Stomach smooth muscle (tissue), 2 donors: ENCODE measurements around the gene ERGIC1.

Source experiments
- H3K27ac ChIP-seq: one replicate; pipeline ENCODE4 v1.7.0; 2013; ENCODE audit warnings: mild to moderate bottlenecking, low read length, inconsistent platforms
- H3K27me3 ChIP-seq, 2 donors: one replicate each; pipeline ENCODE4 v1.7.0; 2013; ENCODE audit warnings: low read length in 2 of 2; ENCODE audit not compliant: insufficient read depth in 2 of 2, control insufficient read depth in 1 of 2
- H3K36me3 ChIP-seq, 2 donors: one replicate each; pipeline ENCODE4 v1.7.0; 2013; ENCODE audit warnings: low read length in 2 of 2; ENCODE audit not compliant: control insufficient read depth in 2 of 2, insufficient read depth in 2 of 2
- H3K4me1 ChIP-seq: one replicate; pipeline ENCODE4 v1.7.0; 2013; ENCODE audit warnings: low read length; ENCODE audit not compliant: control insufficient read depth, insufficient read depth
- H3K4me3 ChIP-seq, 2 donors: one replicate each; pipeline ENCODE4 v1.7.0; 2013; ENCODE audit warnings: low read length in 2 of 2
- H3K9ac ChIP-seq, 2 donors: one replicate each; pipeline ENCODE4 v1.7.0; 2013; ENCODE audit warnings: low read length in 2 of 2, mild to moderate bottlenecking in 1 of 2
- H3K9me3 ChIP-seq, 2 donors: one replicate each; pipeline ENCODE4 v1.7.0; 2013; ENCODE audit warnings: low read length in 2 of 2; ENCODE audit not compliant: control insufficient read depth in 2 of 2
- donor health status: healthy.
- donor health status: Pancreatic carcinoma.

The ERGIC1 gene

DNA sequence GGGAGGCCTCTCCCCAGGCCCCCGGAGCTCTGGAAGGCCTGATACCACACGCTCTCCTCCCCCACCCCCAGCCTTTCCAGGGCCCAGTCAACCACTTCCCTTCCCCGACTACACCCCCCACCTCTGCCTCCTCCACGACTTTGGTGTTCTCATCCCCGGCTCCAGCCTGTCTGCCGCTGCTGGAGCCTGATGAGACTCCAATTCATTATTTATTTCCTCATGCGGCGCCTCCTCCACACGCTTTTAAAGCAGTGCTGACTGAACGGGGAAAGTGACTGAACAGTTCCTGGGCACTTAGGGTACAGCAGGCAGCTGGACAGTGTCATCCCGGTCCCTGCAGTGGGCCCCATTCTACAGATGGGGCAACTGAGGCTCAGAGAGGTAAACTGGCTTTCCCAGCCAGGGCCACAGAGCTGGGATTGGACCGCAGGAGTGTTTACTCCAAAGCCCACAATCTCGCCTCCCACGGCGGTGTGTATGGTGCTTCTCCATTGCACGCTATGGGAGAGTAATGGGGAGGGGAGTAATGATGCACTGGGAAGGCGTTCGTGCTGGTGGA lies 109.3 kb downstream of the ERGIC1 start:
- peaks cover 28 to 38% of the 10 kb centered on the region in 2 donors for H3K36me3 ChIP-seq
- H3K27ac ChIP-seq: no peak overlapping the region
- peaks cover 13% of the 10 kb centered on the region for H3K4me1 ChIP-seq

DNA sequence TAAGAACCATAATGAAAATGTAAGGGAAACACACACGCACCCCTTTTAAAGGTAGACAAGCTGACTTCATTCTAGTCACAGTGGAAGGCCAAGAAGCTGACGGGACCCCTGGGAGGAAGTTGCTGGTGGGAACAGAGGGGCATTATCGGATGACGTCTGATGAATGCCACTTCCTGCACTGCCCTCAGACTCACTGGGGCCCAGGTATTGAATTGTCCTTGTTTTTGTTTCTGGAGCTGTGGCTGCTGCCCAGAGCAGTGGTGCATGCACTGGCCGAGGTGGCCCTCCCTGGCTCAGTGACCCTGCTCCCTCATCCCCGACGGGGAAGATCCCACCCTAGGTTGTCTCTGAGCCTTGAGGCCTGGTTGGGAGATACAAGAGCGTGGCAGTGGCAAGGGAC lies 109.9 kb downstream of the ERGIC1 start:
- Histone ChIP-seq H3K9ac (no peak overlapping the region), H3K4me3 (no peak overlapping the region), H3K36me3 (peaks cover 29 to 38% of the 10 kb centered on the region in 2 donors), H3K9me3 (no peaks in the 10 kb centered on the region), H3K27ac (no peak overlapping the region), H3K27me3 (no peaks in the 10 kb centered on the region), H3K4me1 (peaks cover 13% of the 10 kb centered on the region)

More for the DNA sequence above, 109.3 kb downstream of the ERGIC1 start:
- H3K9me3 ChIP-seq: no peaks in the 10 kb centered on the region
- H3K9ac ChIP-seq: no peak overlapping the region
- no peaks in the 10 kb centered on the region for H3K27me3 ChIP-seq
- H3K4me3 ChIP-seq: no peak overlapping the region

DNA sequence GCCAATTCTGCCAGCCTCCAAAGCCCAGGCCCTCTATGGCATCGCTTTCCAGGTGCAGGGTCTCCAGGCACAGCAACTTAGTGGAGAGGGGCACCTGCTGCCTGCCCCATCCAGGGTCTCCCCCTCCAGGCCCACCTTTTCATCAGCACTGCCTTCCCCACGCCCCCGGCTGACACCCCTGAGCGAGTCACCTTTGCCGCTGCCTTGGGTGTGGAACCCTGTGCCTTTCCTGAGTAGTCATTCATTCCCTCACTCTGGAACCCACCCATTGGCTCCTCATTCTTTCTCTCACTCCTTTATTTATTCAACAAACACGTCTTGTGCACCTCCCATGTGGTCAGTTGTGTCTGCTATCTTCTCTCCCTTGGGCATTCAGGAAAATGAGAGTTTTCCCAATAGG lies 110.7 kb downstream of the ERGIC1 start:
- Histone ChIP-seq H3K4me1 (peaks cover 13% of the 10 kb centered on the region), H3K9ac (no peak overlapping the region), H3K36me3 (peaks cover 28 to 36% of the 10 kb centered on the region in 2 donors), H3K27me3 (no peaks in the 10 kb centered on the region), H3K9me3 (no peaks in the 10 kb centered on the region), H3K4me3 (no peak overlapping the region), H3K27ac (no peak overlapping the region)

DNA sequence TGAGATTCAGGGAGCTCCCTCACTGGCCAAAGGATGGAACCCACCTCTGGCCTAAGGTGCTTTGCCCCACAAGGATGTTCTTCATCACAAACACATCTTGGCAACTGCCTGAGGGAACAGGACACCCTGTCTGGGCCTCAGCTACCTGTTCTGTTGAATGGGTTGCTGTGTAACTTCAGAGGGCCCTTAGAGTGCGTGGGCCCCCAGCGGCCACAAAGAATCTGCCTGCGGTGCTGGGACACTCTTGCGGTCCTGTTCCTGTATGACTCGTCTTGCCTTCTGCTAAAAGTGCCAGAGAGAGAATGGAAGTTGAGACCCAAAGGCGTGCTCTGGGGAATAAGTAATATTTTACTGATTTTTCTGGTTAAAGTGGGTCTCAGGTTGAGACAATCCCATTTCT lies 111.1 kb downstream of the ERGIC1 start:
- H3K4me1 ChIP-seq: peaks cover 13% of the 10 kb centered on the region
- peaks cover 28 to 34% of the 10 kb centered on the region in 2 donors for H3K36me3 ChIP-seq
- H3K4me3 ChIP-seq: no peak overlapping the region
- H3K27me3 ChIP-seq: no peaks in the 10 kb centered on the region
- no peak overlapping the region for H3K9ac ChIP-seq
- no peaks in the 10 kb centered on the region for H3K9me3 ChIP-seq
- H3K27ac ChIP-seq: no peak overlapping the region

DNA sequence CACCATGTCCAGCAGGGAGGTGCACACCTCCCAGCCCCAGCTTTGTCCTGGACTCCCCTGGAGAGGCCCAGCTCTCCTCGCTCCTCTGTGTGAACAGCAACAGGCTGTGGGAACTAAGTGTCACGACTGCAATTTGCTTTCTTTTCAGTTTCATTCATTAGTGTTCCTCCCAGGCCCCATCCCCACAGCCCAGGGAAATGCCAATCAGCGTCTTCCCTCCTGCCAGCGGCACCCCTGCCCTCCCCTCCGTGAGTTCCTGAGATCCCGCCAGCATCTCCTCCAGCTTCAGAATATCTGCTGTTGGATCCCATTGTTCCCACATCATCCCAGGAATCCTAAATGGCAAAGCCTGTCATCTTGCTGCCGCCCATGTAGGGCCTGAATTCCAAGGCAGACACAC lies 112.1 kb downstream of the ERGIC1 start:
- Histone ChIP-seq H3K4me1 (peaks cover 10% of the 10 kb centered on the region), H3K27ac (no peak overlapping the region), H3K27me3 (no peaks in the 10 kb centered on the region), H3K4me3 (no peak overlapping the region), H3K9ac (no peak overlapping the region), H3K9me3 (no peaks in the 10 kb centered on the region), H3K36me3 (peaks cover 33 to 34% of the 10 kb centered on the region in 2 donors)

DNA sequence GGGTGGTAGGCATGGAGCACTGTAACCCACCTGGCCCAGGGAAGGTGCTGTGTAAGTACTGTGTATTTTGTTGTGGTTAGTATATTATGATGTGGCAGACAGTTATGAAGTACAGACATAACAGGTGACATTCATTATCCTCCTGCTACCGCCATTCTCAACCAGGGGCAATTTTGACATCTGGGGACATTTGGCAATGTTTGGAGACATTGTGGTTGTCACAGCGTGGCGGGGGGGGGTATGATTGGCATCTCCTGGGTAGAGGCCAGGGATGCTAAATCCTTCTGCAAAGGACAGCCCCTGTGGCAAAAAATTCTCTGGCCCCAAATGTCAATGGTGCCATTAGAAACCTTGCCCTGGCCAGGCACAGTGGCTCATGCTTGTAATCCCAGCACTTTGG lies 115.4 kb downstream of the ERGIC1 start:
- Histone ChIP-seq H3K27ac (no peak overlapping the region), H3K4me1 (peaks cover 6% of the 10 kb centered on the region), H3K9me3 (no peaks in the 10 kb centered on the region), H3K36me3 (peaks cover 32 to 34% of the 10 kb centered on the region in 2 donors), H3K4me3 (no peak overlapping the region), H3K27me3 (no peaks in the 10 kb centered on the region), H3K9ac (no peak overlapping the region)

DNA sequence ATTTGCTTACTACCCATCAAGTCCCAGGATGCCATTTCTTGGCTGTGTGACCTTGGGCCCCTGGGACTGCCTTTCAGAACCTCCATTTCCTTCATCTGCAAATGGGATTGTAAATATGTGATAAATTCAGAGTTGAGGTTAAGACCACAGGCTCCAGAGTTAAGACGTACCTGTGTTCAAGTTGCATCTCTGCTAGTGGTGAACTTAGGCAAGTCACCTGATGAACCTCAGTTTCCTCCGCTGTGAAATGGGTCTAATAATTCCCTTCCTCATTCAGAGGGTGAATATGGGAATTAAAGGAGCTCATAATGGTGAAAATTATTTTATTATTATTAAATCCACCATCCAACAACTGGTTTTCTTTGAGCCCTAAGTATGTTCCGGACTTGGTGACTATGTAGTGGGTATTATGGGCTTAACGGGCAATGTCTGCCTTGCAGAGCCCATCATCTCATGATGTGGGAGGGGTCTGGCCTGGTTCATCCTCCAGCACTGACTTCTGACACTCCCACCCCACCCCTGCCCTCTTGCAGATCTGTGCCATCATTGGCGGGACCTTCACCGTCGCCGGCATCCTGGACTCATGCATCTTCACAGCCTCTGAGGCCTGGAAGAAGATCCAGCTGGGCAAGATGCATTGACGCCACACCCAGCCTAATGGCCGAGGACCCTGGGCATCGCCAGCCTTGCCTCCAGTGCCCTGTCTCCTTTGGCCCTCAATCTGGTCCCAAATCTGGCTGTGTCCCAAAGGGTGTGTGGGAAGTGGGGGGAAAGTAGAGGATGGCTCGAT lies 116.3 kb downstream of the ERGIC1 start:
- H3K27ac ChIP-seq: no peak overlapping the region
- H3K9me3 ChIP-seq: no peaks in the 10 kb centered on the region
- peaks cover 6% of the 10 kb centered on the region for H3K4me1 ChIP-seq
- no peaks in the 10 kb centered on the region for H3K27me3 ChIP-seq
- no peak overlapping the region for H3K4me3 ChIP-seq
- peaks cover 26 to 28% of the 10 kb centered on the region in 2 donors for H3K36me3 ChIP-seq
- H3K9ac ChIP-seq: no peak overlapping the region

DNA sequence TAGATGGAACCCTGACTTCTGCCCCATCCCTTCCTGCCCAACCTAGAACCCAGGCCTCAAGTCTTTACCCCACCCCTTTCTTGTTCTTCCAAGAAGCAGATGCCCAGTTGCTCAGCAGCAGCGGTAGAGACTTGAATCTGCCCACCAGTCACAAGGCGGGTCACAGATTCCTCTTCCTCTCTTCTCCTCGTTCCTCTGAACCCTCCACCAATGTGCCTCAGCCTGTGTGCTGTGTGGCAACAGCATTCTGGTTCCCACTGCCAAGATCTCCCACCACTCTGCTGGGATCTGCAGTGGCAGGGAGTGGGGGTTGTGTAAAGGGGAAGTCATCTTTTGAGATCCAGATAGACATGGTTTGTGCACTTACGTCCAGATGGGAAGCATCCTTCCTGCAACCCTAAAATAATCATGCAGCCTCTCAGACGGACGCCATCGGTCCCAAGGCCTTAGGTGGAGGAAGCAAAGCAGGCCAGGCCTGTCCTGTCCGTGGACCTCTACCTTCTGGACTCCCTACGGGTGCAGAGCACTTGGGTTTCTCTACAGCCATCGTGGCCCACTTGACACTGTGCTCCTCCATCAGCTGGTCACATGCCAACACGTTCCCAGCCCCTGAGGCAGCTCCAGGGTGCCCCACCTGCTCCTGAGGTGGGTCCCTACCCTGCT lies 117.5 kb downstream of the ERGIC1 start:
- Histone ChIP-seq H3K9ac (no peak overlapping the region), H3K36me3 (peaks cover 19 to 21% of the 10 kb centered on the region in 2 donors), H3K9me3 (no peaks in the 10 kb centered on the region), H3K4me1 (peaks cover 6% of the 10 kb centered on the region), H3K4me3 (no peak overlapping the region), H3K27me3 (no peaks in the 10 kb centered on the region), H3K27ac (no peak overlapping the region)

DNA sequence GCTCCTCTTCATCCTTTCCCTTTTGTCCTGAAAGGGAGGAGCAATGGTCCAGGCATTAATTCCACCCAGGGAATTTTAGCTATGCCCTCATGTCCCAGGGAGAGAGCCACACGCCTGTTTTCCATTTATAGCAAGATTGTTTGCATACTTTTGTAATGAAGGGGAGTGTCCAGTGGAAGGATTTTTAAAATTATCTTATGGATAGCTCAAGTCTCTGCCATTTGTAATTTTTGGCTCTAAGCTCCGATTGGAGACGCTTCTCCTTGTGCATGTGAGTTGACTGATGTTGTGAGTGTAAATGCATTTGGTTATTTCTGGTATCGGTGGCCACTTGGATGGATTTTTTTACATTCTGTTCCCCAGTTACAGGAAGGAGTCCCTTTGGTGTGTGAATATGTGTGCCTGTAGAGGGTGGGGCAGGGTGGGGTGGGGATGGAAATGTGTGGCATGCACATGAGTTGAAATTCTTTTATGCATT lies 118.0 kb downstream of the ERGIC1 start:
- H3K27me3 ChIP-seq: no peaks in the 10 kb centered on the region
- no peak overlapping the region for H3K27ac ChIP-seq
- no peak overlapping the region for H3K4me3 ChIP-seq
- H3K9ac ChIP-seq: no peak overlapping the region
- no peaks in the 10 kb centered on the region for H3K9me3 ChIP-seq
- peaks cover 17 to 21% of the 10 kb centered on the region in 2 donors for H3K36me3 ChIP-seq
- peaks cover 6% of the 10 kb centered on the region for H3K4me1 ChIP-seq

DNA sequence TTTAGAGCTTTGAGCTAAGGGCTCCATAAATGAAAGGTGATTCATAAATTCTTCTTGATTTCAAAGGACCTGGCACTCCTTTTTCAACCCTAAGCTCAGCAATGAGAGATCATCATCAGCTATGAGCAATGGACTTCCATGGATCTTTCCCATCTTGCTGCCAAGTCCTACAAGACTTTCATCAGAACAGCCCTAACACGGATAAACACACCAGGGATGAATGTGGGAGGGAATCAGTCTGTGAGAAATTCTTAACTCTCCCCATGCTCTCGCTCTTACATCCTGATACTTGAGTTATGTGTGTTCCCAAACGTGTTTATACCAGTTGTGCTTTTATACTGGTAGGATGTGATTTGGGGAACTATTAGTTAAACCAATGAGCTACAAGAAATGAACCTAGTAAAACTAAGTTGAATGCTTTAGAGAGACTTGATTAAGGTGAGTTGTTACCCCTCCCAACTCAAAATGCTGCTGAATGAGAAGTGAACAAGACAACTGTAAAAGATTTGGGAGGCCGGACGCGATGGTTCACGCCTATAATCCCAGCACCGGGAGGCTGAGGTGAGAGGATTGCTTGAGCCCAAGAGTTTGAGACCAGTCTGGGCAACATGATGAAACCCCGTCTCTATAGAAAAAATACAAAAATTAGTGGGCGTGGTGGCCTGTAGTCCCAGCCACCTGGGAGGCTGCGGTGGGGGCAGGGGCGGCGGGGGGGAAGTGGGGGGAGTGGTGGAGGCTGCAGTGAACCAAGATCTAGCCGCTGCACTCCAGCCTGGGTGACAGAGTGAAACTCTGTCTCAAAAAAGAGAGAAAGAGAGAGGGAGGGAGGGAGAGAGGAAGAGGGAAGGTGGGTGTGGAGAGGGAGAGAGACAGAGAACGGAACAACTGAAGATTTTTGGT lies 120.0 kb downstream of the ERGIC1 start:
- Histone ChIP-seq H3K27me3 (no peaks in the 10 kb centered on the region), H3K36me3 (peaks cover 14 to 15% of the 10 kb centered on the region in 2 donors), H3K4me1 (peaks cover 11% of the 10 kb centered on the region), H3K9me3 (no peaks in the 10 kb centered on the region), H3K9ac (no peak overlapping the region), H3K27ac (no peak overlapping the region), H3K4me3 (no peak overlapping the region)
